ENCODE data around the gene EXOC6B.
"Not testable (repeated sequence)": the region's sequence is repeated elsewhere in the genome, so short reads cannot be mapped to it uniquely, and the experiment has no call there.

EXOC6B gene

GRCh38 chr2:72602095-72602494 is 223.7 kb downstream of the EXOC6B start:
- no peaks in the 10 kb centered on the region for H3F3A ChIP-seq (ENCODE audit: insufficient read depth, low read length)
- no peak overlapping the region for H2AFZ ChIP-seq (ENCODE audit: low read length)
- no peaks in the 10 kb centered on the region for H4K20me1 ChIP-seq (ENCODE audit: insufficient read depth, low read length)
- no peaks in the 10 kb centered on the region for H3K79me2 ChIP-seq (ENCODE audit: low read length)
- no peaks in the 10 kb centered on the region for H3K9me3 ChIP-seq (replicated peaks; ENCODE audit: insufficient read depth, low read length)
- no peaks in the 10 kb centered on the region for H3K36me3 ChIP-seq (replicated peaks; ENCODE audit: insufficient read depth, low read length)
- H3K9me2 ChIP-seq (replicated peaks; ENCODE audit: insufficient read depth, low read length), result no peaks in the 10 kb centered on the region
- H3K27ac ChIP-seq (ENCODE audit: low read length), result no peak overlapping the region
- TF ChIP-seq CTCF (IDR thresholded peaks at IDR 0.05; ENCODE audit: low read length) (no peak), EZH2 (optimal IDR thresholded peaks at IDR 0.05; ENCODE audit: low read depth, low read length) (no peak), EZH2phosphoT487 (IDR thresholded peaks at IDR 0.05; ENCODE audit: low read length) (no peak)
- H3K4me2 ChIP-seq (ENCODE audit: low read depth, low read length), result no peak overlapping the region
- H3K4me1 ChIP-seq (ENCODE audit: low read length), result no peaks in the 10 kb centered on the region
- no peak overlapping the region for H3K4me3 ChIP-seq (ENCODE audit: low read length)
- no peaks in the 10 kb centered on the region for H3K27me3 ChIP-seq (replicated peaks; ENCODE audit: insufficient read depth, low read length)
- DNase-seq, result no peak
- H3K9ac ChIP-seq (ENCODE audit: low read length), result no peak overlapping the region

GRCh38 chr2:72583836-72584235 is 242.0 kb downstream of the EXOC6B start:
- not testable (repeated sequence) for H3K27me3 ChIP-seq (replicated peaks; ENCODE audit: insufficient read depth, low read length); H3K4me3 ChIP-seq (ENCODE audit: low read length); H2AFZ ChIP-seq (ENCODE audit: low read length); H3K4me2 ChIP-seq (ENCODE audit: low read depth, low read length); DNase-seq; H3K9me3 ChIP-seq (replicated peaks; ENCODE audit: insufficient read depth, low read length); H3K27ac ChIP-seq (ENCODE audit: low read length); H3K9ac ChIP-seq (ENCODE audit: low read length); H3F3A ChIP-seq (ENCODE audit: insufficient read depth, low read length); H4K20me1 ChIP-seq (ENCODE audit: insufficient read depth, low read length); H3K79me2 ChIP-seq (ENCODE audit: low read length); H3K9me2 ChIP-seq (replicated peaks; ENCODE audit: insufficient read depth, low read length); H3K36me3 ChIP-seq (replicated peaks; ENCODE audit: insufficient read depth, low read length); H3K4me1 ChIP-seq (ENCODE audit: low read length)

GRCh38 chr2:72583376-72583775 is 242.5 kb downstream of the EXOC6B start:
- Histone ChIP-seq H3K9me2 (replicated peaks; ENCODE audit: insufficient read depth, low read length) (no peaks in the 10 kb centered on the region), H3K4me2 (ENCODE audit: low read depth, low read length) (no peak overlapping the region), H4K20me1 (ENCODE audit: insufficient read depth, low read length) (no peaks in the 10 kb centered on the region), H2AFZ (ENCODE audit: low read length) (no peak overlapping the region), H3K27me3 (replicated peaks; ENCODE audit: insufficient read depth, low read length) (no peaks in the 10 kb centered on the region), H3K79me2 (ENCODE audit: low read length) (no peaks in the 10 kb centered on the region), H3K9me3 (replicated peaks; ENCODE audit: insufficient read depth, low read length) (no peaks in the 10 kb centered on the region), H3K4me3 (ENCODE audit: low read length) (no peak overlapping the region), H3K4me1 (ENCODE audit: low read length) (no peaks in the 10 kb centered on the region), H3K27ac (ENCODE audit: low read length) (no peak overlapping the region), H3K9ac (ENCODE audit: low read length) (no peak overlapping the region), H3K36me3 (replicated peaks; ENCODE audit: insufficient read depth, low read length) (no peaks in the 10 kb centered on the region), H3F3A (ENCODE audit: insufficient read depth, low read length) (no peaks in the 10 kb centered on the region)
- TF ChIP-seq EZH2 (optimal IDR thresholded peaks at IDR 0.05; ENCODE audit: low read depth, low read length) (no peak), CTCF (IDR thresholded peaks at IDR 0.05; ENCODE audit: low read length) (no peak), EZH2phosphoT487 (IDR thresholded peaks at IDR 0.05; ENCODE audit: low read length) (no peak)
- no peak for DNase-seq

GRCh38 chr2:72581560-72582181 is 244.2 kb downstream of the EXOC6B start:
- TF ChIP-seq EZH2phosphoT487 (IDR thresholded peaks at IDR 0.05; ENCODE audit: low read length) (no peak), EZH2 (optimal IDR thresholded peaks at IDR 0.05; ENCODE audit: low read depth, low read length) (no peak), CTCF (IDR thresholded peaks at IDR 0.05; ENCODE audit: low read length) (no peak)
- H3K4me1 ChIP-seq (ENCODE audit: low read length), result no peaks in the 10 kb centered on the region

More at GRCh38 chr2:72581560-72582181, 244.2 kb downstream of the EXOC6B start:
- Histone ChIP-seq H3K9me2 (replicated peaks; ENCODE audit: insufficient read depth, low read length) (no peaks in the 10 kb centered on the region), H3K4me2 (ENCODE audit: low read depth, low read length) (no peak overlapping the region), H4K20me1 (ENCODE audit: insufficient read depth, low read length) (no peaks in the 10 kb centered on the region), H3K4me3 (ENCODE audit: low read length) (no peak overlapping the region), H3K27ac (ENCODE audit: low read length) (no peak overlapping the region), H3K9ac (ENCODE audit: low read length) (no peak overlapping the region), H2AFZ (ENCODE audit: low read length) (no peak overlapping the region), H3F3A (ENCODE audit: insufficient read depth, low read length) (no peaks in the 10 kb centered on the region), H3K27me3 (replicated peaks; ENCODE audit: insufficient read depth, low read length) (no peaks in the 10 kb centered on the region), H3K9me3 (replicated peaks; ENCODE audit: insufficient read depth, low read length) (no peaks in the 10 kb centered on the region), H3K79me2 (ENCODE audit: low read length) (no peaks in the 10 kb centered on the region), H3K36me3 (replicated peaks; ENCODE audit: insufficient read depth, low read length) (no peaks in the 10 kb centered on the region)
- DNase-seq, result no peak

Data from MM.1S (cell line).